Retina (tissue), 1 donor: ENCODE results near the gene TNFRSF11A.

Experiments
- DNase-seq: peaks from one replicate; pipeline ENCODE4 v3.0.0-alpha.2; 2016

Gene TNFRSF11A

DNA sequence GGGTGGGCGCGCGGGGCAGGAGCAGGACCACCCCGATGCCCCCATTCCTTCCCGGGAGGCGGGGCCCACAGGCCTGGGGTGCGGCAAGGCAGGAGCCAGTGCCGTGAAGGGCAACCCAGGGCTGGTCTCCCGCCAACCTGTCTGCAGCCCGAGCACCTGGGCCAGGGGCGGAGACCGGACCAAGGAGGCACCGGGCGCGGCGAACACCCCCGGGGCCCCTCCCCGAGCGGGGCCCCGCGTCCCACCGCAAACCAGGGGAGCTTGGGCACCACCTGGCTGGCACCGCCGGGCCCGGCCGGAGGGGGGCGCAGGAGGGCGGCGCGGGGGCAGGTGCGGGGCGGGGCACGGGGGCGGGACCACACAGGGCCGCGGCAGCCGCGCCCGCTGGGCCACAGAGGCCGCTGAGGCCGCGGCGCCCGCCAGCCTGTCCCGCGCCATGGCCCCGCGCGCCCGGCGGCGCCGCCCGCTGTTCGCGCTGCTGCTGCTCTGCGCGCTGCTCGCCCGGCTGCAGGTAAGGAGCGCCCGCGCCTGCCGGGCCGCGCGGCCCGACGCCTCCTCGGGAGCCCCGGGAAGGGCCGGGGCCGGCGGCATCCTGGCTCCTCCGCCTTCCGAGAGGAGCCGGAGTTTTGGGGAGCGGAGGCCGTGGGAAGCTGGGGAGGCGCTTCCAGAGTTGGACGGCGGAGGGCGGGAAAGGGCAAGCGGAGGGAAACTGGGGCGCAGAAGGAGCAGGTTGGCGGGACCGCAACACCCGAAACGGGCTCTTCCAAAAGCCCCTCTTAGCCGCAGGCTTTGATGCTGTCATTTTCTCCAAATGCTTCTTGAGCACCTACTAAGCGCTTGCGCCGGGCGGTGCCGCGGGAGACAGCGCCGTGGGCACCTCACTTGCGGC is at the start of gene TNFRSF11A:
Gene TNFRSF11A, plus strand, starts transcription at position 394 of the 889 bp plus-strand sequence. Its CDS starts 43 bp downstream, at position 437.
- DNase-seq: no peak

DNA sequence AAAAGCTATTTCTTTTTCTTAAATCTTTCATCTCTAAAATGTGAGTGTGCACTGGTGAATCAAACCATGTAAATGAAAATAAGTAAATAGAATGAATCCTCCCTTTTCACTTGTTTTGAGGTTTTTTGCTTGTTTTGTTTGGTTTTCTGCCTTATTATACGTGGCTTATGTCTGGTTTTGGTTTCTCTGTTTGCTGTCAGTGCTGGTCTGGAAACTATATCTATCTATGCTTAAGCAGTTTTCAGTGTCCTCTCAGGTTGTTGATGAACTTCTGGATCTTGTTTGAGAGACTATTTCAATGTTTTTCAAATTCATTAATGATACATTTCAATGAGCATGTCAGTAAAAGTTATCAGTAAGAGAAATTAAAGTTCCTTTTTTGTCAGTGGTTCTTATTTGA is 48.1 kb upstream of the TNFRSF11A start:
- no peak for DNase-seq

DNA sequence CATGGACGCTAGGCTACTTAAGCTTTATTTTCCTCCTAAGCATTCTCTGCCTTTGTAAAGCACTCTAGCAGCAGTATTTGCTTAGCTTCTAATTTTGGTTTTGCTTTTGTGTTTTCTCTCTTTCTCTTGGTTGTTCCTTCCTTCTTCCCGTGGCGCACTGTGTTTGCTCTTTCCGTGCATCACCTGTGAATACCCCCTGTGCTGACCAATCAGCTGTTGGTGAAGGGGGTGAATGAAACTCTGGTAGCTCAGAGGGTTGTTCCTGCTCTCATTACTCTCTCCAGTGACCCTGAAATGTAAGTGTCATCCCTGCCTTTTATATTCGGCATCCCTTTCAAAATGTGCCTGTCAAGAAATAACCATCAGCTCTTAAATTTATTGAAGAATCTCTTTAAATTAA is 45.5 kb upstream of the TNFRSF11A start:
- peak; percentile 14 for DNase-seq

DNA sequence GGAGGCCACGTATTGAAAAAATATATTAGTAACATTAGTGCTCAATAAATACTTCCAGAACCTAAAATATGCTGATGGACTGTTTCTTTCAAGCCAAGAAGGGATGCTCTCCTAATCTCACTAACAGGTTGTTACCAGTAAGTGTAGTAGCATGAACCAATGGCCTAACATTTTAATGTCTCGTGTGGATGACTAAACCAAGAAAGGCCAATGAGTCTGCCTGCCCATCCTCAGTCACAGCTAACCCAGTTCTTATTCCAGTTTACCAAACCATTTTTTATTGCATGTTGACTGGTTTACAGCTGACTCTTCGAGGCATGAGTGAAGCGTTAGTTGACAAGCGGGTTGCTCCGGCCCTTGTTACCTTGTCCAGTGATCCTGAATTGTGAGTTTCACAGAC is 45.1 kb upstream of the TNFRSF11A start:
- DNase-seq: no peak

DNA sequence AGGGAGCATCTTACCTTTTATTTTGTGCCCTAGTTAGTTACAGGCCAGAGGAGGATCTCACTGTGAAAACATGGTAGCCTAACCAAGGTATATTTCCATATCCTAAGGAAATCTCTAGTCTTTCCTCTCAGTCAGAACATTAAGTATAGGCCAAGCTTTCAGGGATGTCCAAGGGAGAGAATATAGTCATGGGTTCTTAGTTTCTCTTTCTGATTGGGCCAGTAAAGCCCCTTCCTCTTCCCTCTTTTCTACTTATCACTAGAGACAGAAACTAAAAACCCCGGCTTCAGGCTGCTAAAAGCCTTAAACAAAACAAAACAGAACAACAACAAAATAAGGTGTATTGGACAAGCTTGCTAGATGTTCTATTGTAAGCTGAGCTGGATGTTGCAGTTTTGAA is 44.3 kb upstream of the TNFRSF11A start:
- no peak for DNase-seq

DNA sequence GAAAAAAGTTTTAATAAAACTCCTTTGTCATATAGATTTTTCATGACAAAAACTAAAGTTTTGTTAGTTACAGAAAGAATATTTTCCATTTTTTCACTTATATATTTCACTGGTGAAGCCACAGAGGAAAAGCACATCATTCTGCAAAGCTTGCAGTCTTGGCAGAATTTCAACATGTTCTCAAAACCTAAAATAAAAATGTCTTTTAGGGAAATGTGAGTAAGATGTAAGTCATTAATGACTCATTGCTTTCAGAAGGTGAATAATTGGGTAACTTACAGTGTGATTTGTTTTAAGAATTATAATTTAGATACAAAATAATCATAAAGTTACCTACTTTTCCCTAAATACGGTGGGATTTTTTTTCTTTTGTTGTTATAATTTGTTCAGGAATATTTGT is 43.4 kb upstream of the TNFRSF11A start:
- DNase-seq: no peak

DNA sequence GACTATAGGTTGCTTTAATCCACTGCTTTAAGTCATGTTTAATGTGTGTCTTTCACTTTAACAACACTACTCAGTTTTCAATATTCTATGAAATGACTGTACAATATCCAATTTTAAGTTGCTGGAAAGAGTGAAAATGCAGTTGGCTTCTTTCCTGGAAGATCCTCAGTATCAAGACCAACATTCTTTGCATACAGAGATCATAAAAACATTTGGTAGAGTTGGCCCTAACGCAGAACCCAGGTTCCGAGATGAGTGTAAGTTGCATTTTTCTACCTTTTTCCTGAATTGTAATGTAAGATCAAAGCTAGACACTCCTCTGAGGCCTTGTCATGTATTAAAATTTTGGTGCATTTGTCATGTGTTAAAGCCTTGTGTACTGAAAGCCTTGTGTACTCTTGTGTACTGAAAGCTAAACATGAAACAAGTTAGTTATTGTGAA is 42.9 kb upstream of the TNFRSF11A start:
- no peak for DNase-seq

DNA sequence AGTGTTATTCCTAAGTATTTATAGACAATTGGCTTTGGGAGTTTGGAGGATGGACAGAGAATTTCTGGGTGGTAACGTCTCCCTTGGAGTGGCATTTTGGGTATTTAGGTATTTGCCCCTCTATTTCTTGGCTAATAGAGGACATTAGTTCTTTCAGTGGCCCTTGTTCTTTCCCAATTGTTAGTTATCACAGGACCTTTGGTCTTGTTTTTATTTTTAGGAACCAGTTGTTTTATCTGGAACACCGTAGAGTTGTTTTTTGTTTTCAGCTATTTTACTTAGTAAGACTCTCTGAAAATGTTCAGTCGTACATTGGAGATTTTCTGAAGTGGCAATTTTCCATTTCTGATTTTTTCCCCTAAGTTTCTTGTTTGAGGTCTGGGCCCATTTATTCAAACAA is 40.5 kb upstream of the TNFRSF11A start:
- DNase-seq: no peak

DNA sequence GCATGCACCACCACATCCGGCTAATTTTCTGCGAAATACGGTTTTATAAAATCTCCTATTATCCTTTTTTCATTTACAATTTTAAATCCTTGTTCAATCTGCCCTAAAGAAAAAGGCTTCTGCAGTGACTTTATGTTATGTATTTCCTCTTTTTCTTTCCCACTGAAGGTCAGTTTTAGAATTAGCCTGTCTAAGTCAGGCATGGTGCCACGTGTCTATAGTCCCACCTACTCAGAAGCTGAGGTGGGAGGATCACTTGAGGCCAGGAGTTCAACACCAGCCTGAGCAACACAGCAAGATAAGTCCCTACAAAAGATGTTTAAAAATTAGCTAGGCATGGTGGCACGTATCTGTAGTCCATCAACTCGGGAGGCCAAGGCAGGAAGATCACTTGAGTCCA is 39.8 kb upstream of the TNFRSF11A start:
- peak; percentile 2 for DNase-seq

DNA sequence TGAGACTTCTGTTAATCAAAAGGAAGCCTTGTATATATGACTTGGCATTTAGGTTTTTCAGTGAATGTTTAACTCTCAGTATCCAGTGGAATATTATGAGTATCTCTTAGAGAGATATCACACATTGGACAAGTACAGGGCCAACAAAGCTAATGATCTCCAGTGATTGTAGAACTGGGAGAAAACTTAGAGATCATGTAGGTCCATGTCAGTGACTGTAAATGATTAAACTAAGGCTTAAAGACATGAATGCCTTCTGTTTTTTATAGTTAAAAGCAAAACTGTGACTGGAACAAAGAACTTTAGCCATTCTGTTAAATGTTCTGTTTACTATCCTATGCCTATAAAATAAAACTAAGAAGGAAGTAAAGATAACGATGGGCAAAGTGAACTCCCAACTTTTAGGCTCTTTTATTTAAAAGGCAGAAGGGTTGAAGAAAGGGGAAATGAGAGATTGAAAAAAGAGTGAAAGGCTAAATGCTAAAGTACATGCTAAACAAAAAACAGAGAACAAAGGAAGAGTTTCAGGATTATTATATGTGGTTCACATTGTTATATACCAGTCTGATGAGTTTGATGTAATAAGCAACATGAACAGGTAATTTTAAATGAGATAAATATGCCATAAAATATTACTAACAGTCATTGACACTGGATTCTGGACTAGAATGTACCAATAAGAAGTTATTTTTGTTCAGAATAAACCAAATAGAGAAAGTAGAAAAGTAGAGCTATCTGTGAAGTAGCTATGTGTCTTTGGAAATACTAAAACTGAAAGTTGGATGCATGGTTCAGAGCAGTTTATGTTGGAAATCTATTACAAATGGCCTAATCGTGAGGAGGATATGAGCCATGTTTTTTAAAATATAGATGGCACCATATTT is 37.1 kb upstream of the TNFRSF11A start:
- DNase-seq: no peak

DNA sequence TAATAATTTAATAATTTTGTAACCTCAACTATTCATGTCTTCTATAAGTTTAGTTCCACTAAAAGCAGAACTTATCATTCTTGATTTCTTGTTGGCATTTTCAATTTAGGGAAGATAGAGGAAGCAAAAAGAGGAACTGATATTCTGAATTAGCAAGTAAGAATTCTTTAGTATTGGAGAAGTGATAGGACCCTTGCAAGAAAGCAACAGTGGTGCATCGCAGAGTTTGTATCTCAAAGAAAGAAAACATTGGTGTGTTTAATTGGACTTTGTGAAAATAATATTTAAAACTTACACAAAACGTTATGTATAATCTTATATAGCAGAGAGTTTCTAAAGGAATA is 36.5 kb upstream of the TNFRSF11A start:
- no peak for DNase-seq

DNA sequence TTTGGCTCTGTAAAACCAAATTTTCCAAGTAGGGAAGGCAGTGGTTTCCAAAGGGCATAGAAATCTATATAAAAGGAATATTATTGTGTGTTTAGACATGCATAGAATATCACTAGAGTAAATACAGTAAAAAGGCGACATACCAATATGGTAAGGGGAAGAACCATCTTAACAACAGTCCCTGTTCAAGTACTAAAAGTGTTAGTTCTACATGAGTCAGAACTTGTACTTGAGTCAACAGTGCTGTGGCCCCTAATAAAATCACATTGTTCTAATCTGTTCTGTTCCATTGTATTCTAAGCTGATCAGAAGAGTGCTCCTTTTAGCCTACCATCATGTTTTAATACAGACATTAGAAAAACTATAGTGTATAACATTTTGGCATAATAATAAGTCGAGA is 36.1 kb upstream of the TNFRSF11A start:
- DNase-seq: no peak

DNA sequence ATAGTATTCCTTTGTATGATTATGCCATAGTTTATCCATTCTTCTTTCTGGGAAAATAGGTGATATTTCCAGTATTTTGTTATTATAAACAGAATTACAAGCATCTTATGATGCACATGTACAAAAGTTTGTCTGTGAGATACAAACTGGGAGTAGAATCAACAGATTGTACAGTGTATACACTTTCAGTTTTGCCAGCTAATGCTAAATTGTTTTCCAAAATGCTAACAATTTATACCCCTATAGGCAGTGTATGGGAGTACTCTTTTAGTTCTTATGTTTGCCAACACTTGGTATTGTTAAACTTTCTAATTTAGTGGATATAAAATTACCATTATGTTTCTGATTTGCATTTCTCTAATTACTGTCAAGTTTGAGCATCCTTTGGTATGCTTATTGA is 31.0 kb upstream of the TNFRSF11A start:
- no peak for DNase-seq

DNA sequence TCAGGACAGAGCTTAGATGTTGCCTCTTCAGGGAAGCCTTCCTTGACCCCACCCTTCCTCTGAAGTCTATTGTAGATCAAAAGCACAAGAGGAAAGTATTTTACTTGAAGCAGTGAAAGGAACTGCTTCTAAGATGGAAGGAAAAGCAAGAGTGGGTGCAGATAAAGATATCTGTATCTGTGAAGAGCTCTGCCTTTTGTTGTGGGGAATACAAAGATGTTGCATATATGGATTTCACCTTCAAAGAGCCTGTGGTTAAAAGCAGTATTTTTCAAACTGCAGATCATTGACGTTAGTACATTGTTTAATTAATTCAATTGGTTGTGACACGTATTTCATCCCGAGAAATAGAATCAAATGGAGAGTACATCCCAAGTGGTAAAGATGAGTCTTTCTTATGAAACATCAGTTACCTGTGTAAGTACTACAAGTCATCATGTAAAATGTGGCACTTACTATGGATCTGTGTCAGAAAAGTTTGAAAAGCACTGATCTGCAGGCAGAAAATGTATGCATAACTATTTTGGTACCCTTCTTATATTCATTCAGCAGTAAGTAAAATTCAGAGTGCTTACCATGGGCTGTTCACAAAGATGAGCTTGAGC is 24.6 kb upstream of the TNFRSF11A start:
- no peak for DNase-seq

DNA sequence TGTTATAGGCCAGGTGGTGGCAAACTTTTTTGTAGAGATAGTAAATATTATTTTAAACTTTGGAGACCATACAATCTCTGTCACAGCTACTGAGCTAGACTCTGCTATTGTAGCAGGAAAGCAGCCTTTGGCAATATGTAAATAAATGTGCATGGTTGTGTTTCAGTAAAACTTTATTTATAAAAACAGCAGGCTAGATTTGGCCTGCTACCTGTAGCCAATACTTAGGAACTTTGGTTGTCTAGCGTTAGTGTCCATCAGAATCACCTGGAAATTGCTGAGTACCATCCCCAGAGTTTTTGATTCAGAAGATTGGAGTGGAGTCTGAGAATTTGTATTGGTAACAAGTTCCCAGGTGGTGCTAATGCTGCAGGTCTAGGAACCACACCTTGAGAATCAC is 23.8 kb upstream of the TNFRSF11A start:
- no peak for DNase-seq

DNA sequence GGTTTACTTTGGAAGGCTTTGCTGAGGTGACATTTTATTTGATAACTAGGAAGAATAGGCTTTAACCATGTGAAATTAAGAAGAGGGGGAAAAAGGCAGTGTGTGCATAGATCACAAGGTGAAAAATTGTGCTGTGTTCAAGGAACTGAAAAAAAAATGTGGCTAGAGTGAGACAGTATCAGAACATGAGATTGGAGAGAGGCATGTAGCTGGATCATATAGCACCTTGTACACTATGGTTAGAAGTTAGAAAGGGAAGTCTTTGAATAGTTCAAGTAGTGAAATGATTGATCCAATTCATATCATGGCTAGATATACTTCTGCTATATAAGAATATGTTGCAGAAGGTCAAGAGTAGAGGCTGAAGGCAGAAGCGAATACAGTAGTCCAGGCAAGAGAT is 12.3 kb upstream of the TNFRSF11A start:
- no peak for DNase-seq

DNA sequence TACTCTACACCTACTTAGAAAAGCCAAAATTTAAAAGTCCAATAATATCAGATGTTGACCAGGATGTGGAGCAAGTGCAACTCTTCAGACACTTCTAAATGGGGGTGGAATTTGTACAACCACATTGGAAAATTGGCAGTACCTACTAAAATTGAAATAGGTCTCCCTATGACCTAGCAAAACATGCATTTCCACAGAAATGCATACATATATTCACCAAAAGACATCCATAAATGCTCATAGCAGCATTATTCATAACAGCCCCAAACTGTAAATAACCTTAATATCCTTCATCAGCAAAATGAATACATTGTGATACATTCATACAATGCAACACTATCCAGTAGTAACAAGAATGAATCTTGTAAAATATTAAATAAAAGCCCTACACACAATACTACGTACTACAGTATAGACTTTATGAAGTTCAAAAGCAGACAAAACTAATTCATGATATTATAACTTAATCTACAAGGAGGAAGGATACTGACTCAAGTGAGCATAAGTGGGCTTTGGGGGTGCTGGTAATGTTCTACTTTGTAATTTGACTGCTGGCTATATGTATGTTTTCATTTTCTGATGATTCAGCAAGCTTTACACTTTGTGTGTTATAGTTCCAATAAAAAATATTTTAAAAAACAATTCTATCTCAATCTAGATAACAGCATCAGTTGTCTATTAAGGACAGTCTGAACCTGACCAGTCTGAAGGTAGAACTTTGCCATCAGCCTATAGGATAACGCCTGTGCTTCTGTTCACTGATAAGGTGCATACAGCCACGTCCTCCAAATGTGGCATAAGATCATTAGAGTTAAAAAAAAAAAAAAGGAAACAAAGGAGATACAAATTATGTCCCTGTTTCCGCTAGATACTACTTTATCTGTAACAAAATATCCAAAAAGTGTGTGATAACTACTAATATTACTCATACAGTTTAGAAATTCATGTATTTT is 6.6 kb upstream of the TNFRSF11A start:
- DNase-seq: no peak

DNA sequence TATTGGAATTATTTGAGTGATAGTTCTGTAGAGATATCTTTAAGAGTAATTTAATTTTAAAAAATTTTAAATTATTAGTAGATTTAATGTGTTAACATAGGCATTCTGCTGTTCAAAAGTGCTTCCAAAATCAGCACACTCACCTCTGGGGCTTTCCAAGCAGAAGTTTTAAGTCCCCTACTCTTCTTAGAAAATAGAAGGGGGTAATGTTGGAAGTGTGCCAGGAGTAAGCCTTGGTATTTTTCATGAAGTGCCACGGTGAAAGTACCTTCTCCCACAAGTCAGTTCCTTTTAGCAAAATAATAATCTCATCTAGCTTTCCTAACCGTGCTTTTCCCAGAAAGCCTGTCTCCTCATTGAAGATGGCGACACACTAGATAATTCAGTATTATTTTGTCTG is 3.9 kb upstream of the TNFRSF11A start:
- DNase-seq: no peak

DNA sequence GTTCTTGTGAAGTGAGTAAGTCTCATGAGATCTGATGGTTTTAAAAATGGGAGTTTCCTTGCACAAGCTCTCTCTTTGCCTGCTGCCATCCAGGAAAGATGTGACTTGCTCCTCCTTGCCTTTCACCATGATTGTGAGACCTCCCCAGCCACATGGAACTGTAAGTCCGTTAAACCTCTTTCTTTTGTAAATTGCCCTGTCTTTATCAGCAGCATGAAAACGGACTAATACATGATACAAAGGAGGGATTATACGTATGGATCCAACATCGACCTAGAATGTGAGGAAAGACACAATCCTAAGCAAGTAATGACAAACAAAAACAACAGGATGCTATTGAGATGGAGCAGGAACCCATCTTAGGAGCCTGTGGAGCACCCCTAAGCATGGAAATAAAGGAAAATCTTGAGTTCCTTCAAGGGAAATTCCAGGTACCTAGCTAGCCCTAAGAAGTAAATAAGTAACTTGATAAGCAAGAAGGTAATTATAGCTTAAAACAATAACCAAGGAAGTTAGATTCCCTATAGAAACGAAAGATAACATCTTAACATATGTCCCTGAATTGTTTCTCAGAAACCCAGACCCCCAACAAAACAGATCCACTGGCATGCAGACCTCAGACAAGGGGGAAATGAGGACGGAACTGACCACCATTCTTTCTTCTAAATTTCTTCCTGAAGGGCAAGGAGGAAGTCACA is 1.5 kb upstream of the TNFRSF11A start:
- DNase-seq: no peak

DNA sequence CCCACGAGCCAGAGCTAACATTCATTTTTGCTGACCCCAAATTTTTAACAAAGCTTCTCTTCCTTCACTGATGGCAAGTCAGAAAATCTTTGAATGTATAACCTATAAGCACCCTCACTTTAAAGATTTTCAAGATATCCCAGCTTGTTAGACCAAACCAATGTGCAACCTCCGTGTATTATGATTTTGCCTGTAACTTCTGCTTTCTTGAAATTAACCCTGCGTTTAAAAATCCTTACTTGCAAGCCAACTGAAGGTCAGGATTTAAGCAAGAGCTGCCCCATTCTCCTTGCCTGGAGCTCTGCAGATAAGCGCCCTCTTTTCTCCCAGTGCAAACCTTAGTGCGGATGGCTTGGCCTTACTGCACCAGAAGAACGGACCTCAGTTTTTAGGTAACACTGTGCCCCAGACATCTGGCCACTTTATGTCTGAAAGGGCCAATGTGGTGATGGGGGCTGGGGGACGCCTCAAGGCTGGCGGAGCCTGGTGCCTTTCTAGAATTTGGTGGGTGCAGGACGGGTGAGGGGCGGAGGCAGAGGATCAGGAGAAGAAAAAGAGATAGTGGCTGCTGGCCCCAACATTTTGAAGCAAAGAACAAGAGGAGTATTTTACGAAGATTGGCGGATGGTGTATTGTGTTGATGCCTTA is 805 bp upstream of the TNFRSF11A start:
- DNase-seq: peak; percentile 51
